GM19438 (cell line): ENCODE data around the gene PHKG2.

ENCODE experiments used
- ATAC-seq: cut with Tn5 transposase; IDR thresholded peaks from one replicate; pipeline ENCODE4 v1.9.1; 2021; ENCODE audit warnings: low read depth; ENCODE audit not compliant: unreplicated experiment

PHKG2 gene

GRCh38 chr16:30725418-30725792, 22.8 kb upstream of the PHKG2 start:
- no peak for ATAC-seq

GRCh38 chr16:30728321-30728720, 19.9 kb upstream of the PHKG2 start:
- no peak for ATAC-seq

- ATAC-seq = no peak
Measured at GRCh38 chr16:30728899-30729672, 19.1 kb upstream of the PHKG2 start.

- ATAC-seq = no peak
Measured at GRCh38 chr16:30731411-30731810, 16.8 kb upstream of the PHKG2 start.

- ATAC-seq = no peak
Measured at GRCh38 chr16:30736995-30737793, 11.0 kb upstream of the PHKG2 start.

GRCh38 chr16:30737794-30738648, 10.2 kb upstream of the PHKG2 start:
- no peak for ATAC-seq

DNA sequence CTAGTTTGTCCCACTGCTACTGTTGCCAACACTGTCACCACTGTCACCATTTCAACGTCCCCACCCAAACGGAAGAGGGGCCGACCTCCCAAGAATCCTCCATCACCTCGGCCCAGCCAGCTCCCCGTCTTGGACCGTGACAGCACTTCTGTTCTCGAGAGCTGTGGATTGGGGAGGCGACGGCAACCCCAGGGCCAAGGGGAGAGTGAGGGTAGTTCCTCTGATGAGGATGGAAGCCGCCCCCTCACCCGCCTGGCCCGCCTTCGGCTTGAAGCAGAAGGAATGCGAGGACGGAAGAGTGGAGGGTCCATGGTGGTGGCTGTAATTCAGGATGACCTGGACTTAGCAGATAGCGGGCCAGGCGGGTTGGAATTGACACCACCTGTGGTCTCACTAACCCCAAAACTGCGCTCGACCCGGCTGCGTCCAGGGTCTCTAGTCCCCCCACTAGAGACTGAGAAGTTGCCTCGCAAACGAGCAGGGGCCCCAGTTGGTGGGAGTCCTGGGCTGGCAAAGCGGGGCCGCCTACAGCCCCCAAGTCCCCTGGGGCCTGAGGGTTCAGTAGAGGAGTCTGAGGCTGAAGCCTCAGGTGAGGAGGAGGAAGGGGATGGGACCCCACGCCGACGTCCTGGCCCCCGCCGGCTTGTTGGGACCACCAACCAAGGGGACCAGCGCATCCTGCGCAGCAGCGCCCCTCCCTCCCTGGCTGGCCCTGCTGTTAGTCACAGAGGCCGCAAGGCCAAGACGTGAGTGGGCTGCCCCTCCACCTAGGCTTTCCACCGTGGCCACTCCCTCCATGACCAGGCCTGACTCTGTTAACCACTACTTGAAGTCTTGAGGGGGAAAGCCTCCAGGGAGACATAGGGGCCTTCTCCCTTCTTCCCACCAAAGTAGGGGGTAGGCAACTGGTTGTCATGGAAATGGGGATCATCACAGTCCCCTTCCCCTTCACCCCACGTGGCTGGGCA, 9.0 kb upstream of the PHKG2 start:
- ATAC-seq = no peak

- no peak for ATAC-seq
Measured at GRCh38 chr16:30740364-30741251, 7.6 kb upstream of the PHKG2 start.

DNA sequence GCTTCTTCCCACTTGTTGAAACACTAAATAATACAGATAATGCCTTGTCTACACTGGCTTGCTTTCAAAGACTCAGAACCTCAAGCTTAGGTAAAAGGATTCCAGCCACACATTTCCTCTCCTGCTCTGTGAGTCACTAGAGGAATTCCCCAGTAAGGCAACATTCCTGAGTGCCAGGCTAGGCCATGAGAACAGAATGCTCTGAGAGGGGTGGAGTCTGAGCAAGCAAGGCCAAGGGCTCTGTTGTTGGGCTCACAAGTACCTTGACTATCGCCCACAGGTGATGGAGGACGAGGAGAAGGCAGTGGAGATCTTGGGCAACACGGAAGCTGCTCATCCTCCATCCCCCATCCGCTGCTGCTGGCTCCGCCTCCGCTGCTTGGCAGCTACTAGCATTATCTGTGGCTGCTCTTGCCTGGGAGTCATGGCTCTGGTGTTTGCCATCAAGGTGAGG, 6.7 kb upstream of the PHKG2 start:
- ATAC-seq = no peak

DNA sequence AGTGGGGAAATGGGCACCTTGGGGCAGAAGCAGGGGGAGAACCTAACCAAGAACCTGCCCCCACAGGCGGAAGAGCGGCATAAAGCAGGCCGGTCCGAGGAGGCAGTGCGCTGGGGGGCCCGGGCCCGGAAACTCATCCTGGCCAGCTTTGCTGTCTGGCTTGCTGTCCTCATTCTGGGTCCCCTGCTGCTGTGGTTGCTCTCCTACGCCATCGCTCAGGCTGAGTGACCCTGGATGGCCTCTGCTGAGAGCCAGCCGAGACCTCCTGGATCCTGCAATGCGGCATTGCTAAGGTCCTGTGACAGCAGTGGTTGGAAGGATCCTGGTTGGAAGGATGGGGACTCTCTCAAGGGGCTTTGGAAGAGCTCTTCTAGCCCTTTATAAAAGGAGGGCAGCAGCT, 4.5 kb upstream of the PHKG2 start:
- ATAC-seq = no peak

- no peak for ATAC-seq
Measured at GRCh38 chr16:30744183-30744582, 4.0 kb upstream of the PHKG2 start.

DNA sequence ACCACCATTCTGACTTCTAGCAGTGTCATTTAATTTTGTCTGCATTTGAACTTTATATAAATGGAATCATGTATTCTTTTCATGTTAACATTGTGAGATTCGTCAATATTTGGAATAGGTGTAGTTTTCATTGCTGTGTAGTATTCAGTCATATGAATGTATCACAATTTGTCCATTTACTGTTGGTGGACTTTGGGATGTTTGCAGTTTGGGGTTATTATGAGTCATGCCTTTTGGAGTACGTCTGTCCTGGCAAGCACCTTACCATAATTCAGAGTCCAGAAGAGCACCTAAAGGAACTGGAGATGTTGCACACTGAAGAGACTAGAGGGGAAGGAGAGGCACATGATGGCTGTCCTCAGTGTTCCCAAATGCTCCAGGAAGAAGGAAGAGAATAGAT, 3.1 kb upstream of the PHKG2 start:
- ATAC-seq = no peak

DNA sequence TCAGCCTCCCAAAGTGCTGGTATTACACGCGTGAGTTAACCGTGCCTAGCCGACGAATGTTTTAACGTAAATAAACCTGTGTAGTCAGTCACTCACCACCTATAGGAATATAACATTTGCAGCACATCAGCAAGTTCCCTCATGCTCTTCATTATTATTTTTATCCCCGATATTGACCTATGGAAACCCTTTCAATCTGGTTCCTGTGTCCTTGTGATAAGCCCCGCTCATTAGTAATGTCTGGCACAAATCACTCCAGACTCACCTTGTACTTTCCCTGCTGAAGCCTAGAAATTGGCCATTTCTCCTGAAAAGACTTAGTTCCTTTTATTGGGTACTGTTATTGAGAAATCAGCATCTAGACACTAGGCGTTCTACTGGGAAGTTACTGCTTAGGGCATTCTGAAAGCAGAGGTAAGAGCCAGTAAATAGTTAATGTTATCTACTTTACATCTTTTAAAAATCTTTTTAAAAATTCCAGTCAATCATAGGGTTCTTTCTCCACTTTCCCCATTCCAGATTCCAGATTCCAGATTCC, 1.5 kb upstream of the PHKG2 start:
- ATAC-seq = no peak

- no peak for ATAC-seq
Measured at GRCh38 chr16:30747331-30747730, 894 bp upstream of the PHKG2 start.

DNA sequence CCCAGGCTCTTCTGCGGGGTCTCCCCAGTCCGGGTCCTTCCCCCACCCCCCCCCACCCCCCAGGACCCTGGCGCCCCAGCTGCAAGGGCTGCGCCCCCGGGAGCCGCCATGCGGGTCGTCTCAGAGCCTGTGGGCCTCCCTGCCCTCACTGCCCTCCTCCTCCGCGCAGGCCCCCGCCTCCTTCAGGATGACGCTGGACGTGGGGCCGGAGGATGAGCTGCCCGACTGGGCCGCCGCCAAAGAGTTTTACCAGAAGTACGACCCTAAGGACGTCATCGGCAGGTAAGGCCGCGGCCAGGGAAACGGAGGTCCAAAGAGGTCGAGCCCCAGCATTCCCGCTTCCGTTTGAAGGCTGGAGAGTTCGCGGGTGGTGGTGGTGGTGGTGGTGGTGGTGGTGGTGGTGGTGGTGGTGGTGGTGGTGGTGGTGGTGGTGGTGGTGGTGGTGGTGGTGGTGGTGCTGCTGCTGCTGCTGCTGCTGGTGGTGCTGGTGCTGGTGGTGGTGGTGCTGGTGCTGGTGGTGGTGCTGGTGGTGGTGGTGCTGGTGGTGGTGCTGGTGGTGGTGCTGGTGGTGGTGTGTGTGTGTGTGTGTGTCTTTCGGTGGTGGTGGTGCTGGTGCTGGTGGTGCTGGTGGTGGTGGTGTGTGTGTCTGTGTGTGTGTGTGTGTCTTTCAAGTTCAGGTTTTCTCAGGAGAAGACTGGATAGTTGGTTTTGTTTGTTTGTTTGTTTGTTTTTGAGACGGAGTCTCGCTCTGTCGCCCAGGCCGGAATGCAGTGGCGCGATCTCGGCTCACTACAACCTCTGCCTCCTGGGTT, 615 bp downstream of the PHKG2 start:
- no peak for ATAC-seq

- no peak for ATAC-seq
Measured at GRCh38 chr16:30750201-30750600, 2.0 kb downstream of the PHKG2 start.

DNA sequence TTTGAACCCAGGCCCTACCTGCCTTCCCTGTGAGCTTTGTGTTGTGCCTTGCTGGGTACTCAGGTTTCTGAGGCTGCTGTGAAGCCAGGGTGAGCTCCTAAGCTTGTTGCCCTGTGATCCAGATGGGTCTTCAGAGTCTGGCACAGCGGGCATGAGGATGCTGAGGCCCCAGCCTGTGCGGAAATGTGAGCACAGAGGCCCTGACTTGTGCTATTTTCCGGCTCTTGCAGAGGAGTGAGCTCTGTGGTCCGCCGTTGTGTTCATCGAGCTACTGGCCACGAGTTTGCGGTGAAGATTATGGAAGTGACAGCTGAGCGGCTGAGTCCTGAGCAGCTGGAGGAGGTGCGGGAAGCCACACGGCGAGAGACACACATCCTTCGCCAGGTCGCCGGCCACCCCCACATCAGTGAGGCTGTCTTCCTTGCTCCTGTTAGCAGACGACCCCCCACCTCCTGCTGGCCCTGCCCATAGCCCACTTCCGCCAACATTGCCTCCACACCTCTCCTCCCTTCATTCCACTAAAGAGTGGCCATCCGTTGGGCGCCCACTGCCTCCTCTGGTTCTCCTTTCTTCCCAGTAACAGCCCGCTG, 2.7 kb downstream of the PHKG2 start:
- no peak for ATAC-seq
